Gastroesophageal sphincter (tissue), 4 donors: ENCODE data around the gene CLECL1. TPM values are rescaled to one million over a fixed set of nuclear protein-coding genes. Genes with fewer than 3 reads are reported as not detected.
"Not testable (repeated sequence)": the region's sequence is repeated elsewhere in the genome, so short reads cannot be mapped to it uniquely, and the experiment has no call there.

ENCODE experiments used
- ATAC-seq: fragments of 150-250 bp; one replicate; pipeline ENCODE4 v1.9.1; 2016; ENCODE audit warnings: mild to moderate bottlenecking, moderate library complexity
- H3K27ac ChIP-seq, 4 donors: fragments of 200-600 bp; sonication (generic) in 3 of 4; 1 replicate in 3 of 4; 2 replicates in 1 of 4; pipeline ENCODE4 v1.5.1; 2016 to 2019
- H3K27me3 ChIP-seq: fragments of 200-600 bp; sonication (generic); one replicate; pipeline ENCODE4 v1.5.1; 2019
- H3K36me3 ChIP-seq, 2 donors: fragments of 200-600 bp; sonication (generic); one replicate each; pipeline ENCODE4 v1.5.1; 2019; ENCODE audit warnings: control low read depth in 1 of 2
- H3K4me1 ChIP-seq, 3 donors: fragments of 200-600 bp; sonication (generic); 1 replicate in 2 of 3; 2 replicates in 1 of 3; pipeline ENCODE4 v1.5.1; 2016 to 2019; ENCODE audit warnings: control low read depth in 2 of 3
- H3K4me3 ChIP-seq, 2 donors: fragments of 200-600 bp; sonication (generic); one replicate each; pipeline ENCODE4 v1.5.1; 2019; ENCODE audit warnings: mild to moderate bottlenecking in 1 of 2, moderate library complexity in 1 of 2
- H3K9me3 ChIP-seq, 3 donors: fragments of 200-600 bp; sonication (generic); one replicate each; pipeline ENCODE4 v1.5.1; 2017 to 2019; ENCODE audit warnings: control low read depth in 2 of 3
- CTCF ChIP-seq, 4 experiments: fragments of 200-600 bp in 2 of 4; fragments of 450-650 bp in 2 of 4; sonication (generic) in 1 of 4; IDR thresholded peaks; one replicate each; pipeline ENCODE4 v1.5.1; 2017 to 2019; ENCODE audit warnings: antibody characterized with exemption in 4 of 4, mild to moderate bottlenecking in 2 of 4, moderate library complexity in 2 of 4
- EP300 ChIP-seq: sonication (generic); formaldehyde crosslinking; IDR thresholded peaks from one replicate; pipeline ENCODE4 v1.6.1; 2017; ENCODE audit warnings: antibody characterized with exemption, mild to moderate bottlenecking
- POLR2A ChIP-seq, 2 donors: fragments of 450-650 bp; IDR thresholded peaks; one replicate each; pipeline ENCODE4 v1.6.1; 2017; ENCODE audit warnings: antibody characterized with exemption in 2 of 2, mild to moderate bottlenecking in 2 of 2, moderate library complexity in 1 of 2
- POLR2AphosphoS5 ChIP-seq: sonication (generic); formaldehyde crosslinking; IDR thresholded peaks from one replicate; pipeline ENCODE4 v1.6.1; 2017; ENCODE audit warnings: antibody characterized with exemption
- WGBS, 2 donors: methylation state at CpG; one replicate each; pipeline ENCODE4 v1.1.5; 2018; ENCODE audit warnings: low coverage in 1 of 2; 5-methylcytosine and 5-hydroxymethylcytosine counted together
- total RNA-seq, 4 donors: library from RNA; depleted of rRNA; stranded (reverse); fragments of >200 nt; gene quantifications; one replicate each; pipeline ENCODE4 v1.1.0, GENCODE V29; 2016

The CLECL1 gene
- total RNA-seq, 4 donors from 2014 or later = not detected

DNA sequence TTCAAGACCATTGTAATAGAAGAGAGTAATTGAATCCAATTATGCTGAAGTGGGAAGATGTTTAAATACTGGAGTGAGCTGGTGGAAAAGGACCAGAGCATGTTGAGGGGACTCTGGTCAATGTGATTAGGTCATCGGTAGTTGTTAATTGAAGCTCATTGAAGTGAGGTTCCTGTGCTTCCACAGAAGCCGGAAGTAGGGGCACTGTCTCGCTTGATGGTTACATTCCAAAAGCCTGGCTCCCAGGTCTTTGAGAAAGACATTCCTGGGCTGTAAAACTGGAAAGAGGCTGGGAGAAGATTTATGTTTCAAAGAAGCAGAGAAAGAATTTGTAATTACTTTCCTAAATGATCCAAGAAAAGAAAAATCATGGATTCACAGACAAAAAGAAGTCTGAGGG lies 12.3 kb upstream of the CLECL1 start:
- no peak for ATAC-seq
- no peaks in the 10 kb centered on the region for H3K9me3 ChIP-seq
- no peak overlapping the region for H3K27ac ChIP-seq
- H3K36me3 ChIP-seq = no peaks in the 10 kb centered on the region
- peaks cover 9% of the 10 kb centered on the region for H3K27me3 ChIP-seq
- TF ChIP-seq POLR2AphosphoS5 = no peak
- no peak for TF ChIP-seq POLR2A (IDR thresholded peaks at IDR 0.05)
- TF ChIP-seq EP300 = no peak
- H3K4me1 ChIP-seq = no peaks in the 10 kb centered on the region
- 58 to 74% methylated on average over 3 of the region's 3 CpGs for WGBS, 2 donors
- no peak overlapping the region for H3K4me3 ChIP-seq

- TF ChIP-seq POLR2A (IDR thresholded peaks at IDR 0.05) = no peak
- no peak for TF ChIP-seq EP300
- TF ChIP-seq CTCF (IDR thresholded peaks at IDR 0.05) = no peak
- no peak for TF ChIP-seq POLR2AphosphoS5
- H3K9me3 ChIP-seq = no peaks in the 10 kb centered on the region
- WGBS, 2 donors = 34 to 90% methylated on average over 2 to 4 of the region's 5 CpGs
- no peak overlapping the region for H3K4me3 ChIP-seq
- H3K4me1 ChIP-seq = no peaks in the 10 kb centered on the region
- H3K27me3 ChIP-seq = peaks cover 5% of the 10 kb centered on the region
- no peaks in the 10 kb centered on the region for H3K36me3 ChIP-seq
- no peak overlapping the region for H3K27ac ChIP-seq
- ATAC-seq = no peak
Measured at GRCh38 chr12:9742661-9743060, 9.8 kb upstream of the CLECL1 start.

- Histone ChIP-seq H3K27me3 (peaks cover 5% of the 10 kb centered on the region), H3K4me1 (no peaks in the 10 kb centered on the region), H3K27ac (no peak overlapping the region), H3K4me3 (no peak overlapping the region), H3K36me3 (no peaks in the 10 kb centered on the region), H3K9me3 (no peaks in the 10 kb centered on the region)
- WGBS, 2 donors = 83 to 86% methylated on average over 4 of the region's 4 CpGs
- no peak for ATAC-seq
- TF ChIP-seq POLR2A (IDR thresholded peaks at IDR 0.05) (no peak), POLR2AphosphoS5 (no peak), EP300 (no peak), CTCF (IDR thresholded peaks at IDR 0.05) (no peak)
Measured at GRCh38 chr12:9741726-9742125, 8.8 kb upstream of the CLECL1 start.

GRCh38 chr12:9740106-9740750 lies 7.3 kb upstream of the CLECL1 start:
- WGBS, 2 donors = 67 to 75% methylated on average over 4 of the region's 7 CpGs
- no peak for ATAC-seq
- TF ChIP-seq EP300 (no peak), POLR2A (IDR thresholded peaks at IDR 0.05) (no peak), CTCF (IDR thresholded peaks at IDR 0.05) (no peak), POLR2AphosphoS5 (no peak)
- no peaks in the 10 kb centered on the region for H3K4me1 ChIP-seq
- H3K27ac ChIP-seq = peak overlapping the region in 2 of 4 donors; percentile 14 to 15
- peak overlapping the region; percentile 44 to 47 for H3K4me3 ChIP-seq
- H3K36me3 ChIP-seq = no peaks in the 10 kb centered on the region
- peaks cover 5% of the 10 kb centered on the region for H3K27me3 ChIP-seq
- H3K9me3 ChIP-seq = no peaks in the 10 kb centered on the region

DNA sequence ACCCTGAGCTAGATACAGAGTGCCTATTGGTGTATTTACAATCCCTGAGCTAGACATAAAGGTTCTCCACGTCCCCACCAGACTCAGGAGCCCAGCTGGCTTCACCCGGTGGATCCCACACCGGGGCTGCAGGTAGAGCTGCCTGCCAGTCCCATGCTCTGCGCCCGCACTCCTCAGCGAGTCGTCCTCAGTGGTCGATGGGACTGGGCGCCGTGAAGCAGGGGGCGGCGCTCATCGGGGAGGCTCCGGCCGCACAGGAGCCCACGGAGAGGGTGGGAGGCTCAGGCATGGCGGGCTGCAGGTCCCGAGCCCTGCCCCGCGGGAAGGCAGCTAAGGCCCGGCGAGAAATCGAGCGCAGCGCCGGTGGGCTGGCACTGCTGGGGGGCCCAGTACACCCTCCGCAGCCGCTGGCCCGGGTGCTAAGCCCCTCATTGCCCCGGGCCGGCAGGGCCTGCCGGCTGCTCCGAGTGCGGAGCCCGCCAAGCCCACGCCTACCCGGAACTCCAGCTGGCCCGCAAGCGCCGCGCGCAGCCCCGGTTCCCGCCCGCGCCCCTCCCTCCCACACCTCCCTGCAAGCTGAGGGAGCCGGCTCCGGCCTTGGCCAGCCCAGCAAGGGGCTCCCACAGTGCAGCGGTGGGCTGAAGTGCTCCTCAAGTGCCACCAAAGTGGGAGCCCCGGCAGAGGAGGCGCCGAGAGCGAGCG lies 6.7 kb upstream of the CLECL1 start:
- not testable (repeated sequence) for H3K36me3 ChIP-seq, H3K27me3 ChIP-seq, ATAC-seq, H3K4me1 ChIP-seq, H3K9me3 ChIP-seq
- TF ChIP-seq POLR2A (IDR thresholded peaks at IDR 0.05) = peak in 1 of 2 donors; percentile 14
- Histone ChIP-seq H3K4me3 (peak overlapping the region; percentile 44 to 47), H3K27ac (peak overlapping the region in 2 of 4 donors; percentile 14 to 15)
- WGBS, 2 donors = 80% methylated on average over 2 of the region's 54 CpGs; no CpG with 5 or more reads in 1 of the 2 donors

DNA sequence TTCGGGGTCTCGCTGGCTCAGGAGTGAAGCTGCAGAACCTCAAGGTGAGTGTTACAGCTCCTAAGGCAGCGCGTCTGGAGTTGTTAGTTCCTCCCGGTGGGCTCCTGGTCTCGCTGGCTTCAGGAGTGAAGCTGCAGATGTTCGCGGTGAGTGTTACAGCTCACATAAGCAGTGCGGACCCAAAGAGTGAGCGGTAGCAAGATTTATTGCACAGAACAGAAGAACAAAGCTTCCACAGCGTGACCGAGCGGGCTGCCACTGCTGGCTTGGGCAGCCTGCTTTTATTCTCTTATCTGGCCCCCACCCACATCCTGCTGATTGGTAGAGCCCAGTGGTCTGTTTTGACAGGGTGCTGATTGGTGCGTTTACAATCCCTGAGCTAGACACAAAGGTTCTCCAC lies 6.0 kb upstream of the CLECL1 start:
- H3K27ac ChIP-seq, ATAC-seq, H3K27me3 ChIP-seq, H3K36me3 ChIP-seq, H3K9me3 ChIP-seq, H3K4me1 ChIP-seq, H3K4me3 ChIP-seq: not testable (repeated sequence)
- WGBS, 2 donors = no CpG with 5 or more reads among the region's 14 CpGs
